Left ventricle myocardium superior (tissue), 1 donor: ENCODE measurements around the gene EML4. TPM values are rescaled to one million over a fixed set of nuclear protein-coding genes. Genes with fewer than 3 reads are reported as not detected.
"Not testable (repeated sequence)": the region's sequence is repeated elsewhere in the genome, so short reads cannot be mapped to it uniquely, and the experiment has no call there.

Source experiments
- ATAC-seq: fragments of 200-7000 bp; cut with Tn5 transposase; one replicate; pipeline ENCODE4 v1.9.1; 2020; ENCODE audit warnings: mild to moderate bottlenecking, moderate library complexity
- DNase-seq: peaks from one replicate; pipeline ENCODE4 v3.0.0-alpha.2; 2020
- intact Hi-C: fragments of 100-400 bp; cut with micrococcal nuclease; formaldehyde crosslinking; loops from one replicate; pipeline ENCODE4 v1.11.0; 2022
- total RNA-seq: library from RNA; stranded (reverse); fragmentation: NEBNext Ultra II Directional; extraction: Animal tissue kit (Norgen Biotek cat#: 25700); gene quantifications from one replicate; pipeline ENCODE4 v1.2.1, GENCODE V29; 2021
- donor health status: DM: no; HTN: yes; CAD: no; lungs with severe emphysema.

The EML4 gene
- total RNA-seq, 1 donor from 2014 or later: 4.7 TPM

- not testable (repeated sequence) for ATAC-seq, DNase-seq
- intact Hi-C loops: loop anchor here (10.0 kb wide), 1 partner anchor 825 kb away; no protein-coding TSS in a partner anchor
Measured at GRCh38 chr2:42380026-42380425, 210.9 kb downstream of the EML4 start.

- DNase-seq: no peak
- ATAC-seq: no peak
- intact Hi-C loops: loop anchor here (10.0 kb wide), 1 partner anchor 827 kb away; no protein-coding TSS in a partner anchor
Measured at GRCh38 chr2:42382144-42382543, 213.0 kb downstream of the EML4 start.

Other genes with a start within 250 kb of the EML4 start
- 77.1 TPM for gene PKDCC, start 121.3 kb upstream of the EML4 start, total RNA-seq
- 98.4 TPM for gene COX7A2L, start 191.9 kb downstream of the EML4 start, total RNA-seq